Measurements from ENCODE around the gene SLC35D1.

The SLC35D1 gene

GRCh38 chr1:67043366-67043765, 10.6 kb downstream of the SLC35D1 start:
- peaks cover 81% of the 10 kb centered on the region for H3K36me3 ChIP-seq (ENCODE audit: insufficient read depth, low read length)

GRCh38 chr1:67041841-67042503, 12.0 kb downstream of the SLC35D1 start:
- Histone ChIP-seq H3F3A (ENCODE audit: insufficient read depth, low read length) (no peaks in the 10 kb centered on the region), H3K9ac (ENCODE audit: low read length) (no peak overlapping the region), H3K4me2 (ENCODE audit: low read length) (no peak overlapping the region), H3K4me1 (ENCODE audit: insufficient read depth, low read length, severe bottlenecking) (peaks cover 13% of the 10 kb centered on the region), H4K20me1 (ENCODE audit: insufficient read depth, low read length) (no peaks in the 10 kb centered on the region), H3K27me3 (ENCODE audit: insufficient read depth, low read length) (no peaks in the 10 kb centered on the region), H3K9me2 (ENCODE audit: low read depth, low read length) (no peaks in the 10 kb centered on the region), H3K4me3 (ENCODE audit: low read depth, low read length, poor library complexity, severe bottlenecking) (no peak overlapping the region), H3K27ac (ENCODE audit: low read depth, low read length, poor library complexity, severe bottlenecking) (no peak overlapping the region), H3K79me2 (ENCODE audit: insufficient read depth, low read length) (no peaks in the 10 kb centered on the region), H2AFZ (ENCODE audit: low read length) (no peak overlapping the region), H3K36me3 (ENCODE audit: insufficient read depth, low read length) (peaks cover 88% of the 10 kb centered on the region), H3K9me3 (ENCODE audit: low read length) (no peaks in the 10 kb centered on the region)
- TF ChIP-seq CTCF (IDR thresholded peaks at IDR 0.05; ENCODE audit: low read length): no peak
- TF ChIP-seq EZH2 (IDR thresholded peaks at IDR 0.05; ENCODE audit: borderline replicate concordance, low read length): no peak

More at GRCh38 chr1:67043366-67043765, 10.6 kb downstream of the SLC35D1 start:
- H3K4me3 ChIP-seq (ENCODE audit: low read depth, low read length, poor library complexity, severe bottlenecking): no peak overlapping the region
- H3K79me2 ChIP-seq (ENCODE audit: insufficient read depth, low read length): no peaks in the 10 kb centered on the region
- no peak overlapping the region for H2AFZ ChIP-seq (ENCODE audit: low read length)
- TF ChIP-seq EZH2 (IDR thresholded peaks at IDR 0.05; ENCODE audit: borderline replicate concordance, low read length) (no peak), CTCF (IDR thresholded peaks at IDR 0.05; ENCODE audit: low read length) (no peak)
- H3K9me2 ChIP-seq (ENCODE audit: low read depth, low read length): no peaks in the 10 kb centered on the region
- H3K4me2 ChIP-seq (ENCODE audit: low read length): no peak overlapping the region
- H4K20me1 ChIP-seq (ENCODE audit: insufficient read depth, low read length): no peaks in the 10 kb centered on the region
- H3F3A ChIP-seq (ENCODE audit: insufficient read depth, low read length): no peaks in the 10 kb centered on the region
- peaks cover 13% of the 10 kb centered on the region for H3K4me1 ChIP-seq (ENCODE audit: insufficient read depth, low read length, severe bottlenecking)
- no peaks in the 10 kb centered on the region for H3K9me3 ChIP-seq (ENCODE audit: low read length)
- H3K9ac ChIP-seq (ENCODE audit: low read length): no peak overlapping the region
- H3K27ac ChIP-seq (ENCODE audit: low read depth, low read length, poor library complexity, severe bottlenecking): no peak overlapping the region
- H3K27me3 ChIP-seq (ENCODE audit: insufficient read depth, low read length): no peaks in the 10 kb centered on the region

- no peaks in the 10 kb centered on the region for H3K79me2 ChIP-seq (ENCODE audit: insufficient read depth, low read length)
- H3K36me3 ChIP-seq (ENCODE audit: insufficient read depth, low read length): peaks cover 85% of the 10 kb centered on the region
- no peaks in the 10 kb centered on the region for H3K9me3 ChIP-seq (ENCODE audit: low read length)
- no peak overlapping the region for H3K9ac ChIP-seq (ENCODE audit: low read length)
- no peaks in the 10 kb centered on the region for H3K27me3 ChIP-seq (ENCODE audit: insufficient read depth, low read length)
- H3K9me2 ChIP-seq (ENCODE audit: low read depth, low read length): no peaks in the 10 kb centered on the region
- no peak overlapping the region for H2AFZ ChIP-seq (ENCODE audit: low read length)
- H3K27ac ChIP-seq (ENCODE audit: low read depth, low read length, poor library complexity, severe bottlenecking): no peak overlapping the region
- H3K4me1 ChIP-seq (ENCODE audit: insufficient read depth, low read length, severe bottlenecking): peaks cover 10% of the 10 kb centered on the region
- H3K4me3 ChIP-seq (ENCODE audit: low read depth, low read length, poor library complexity, severe bottlenecking): no peak overlapping the region
- TF ChIP-seq EZH2 (IDR thresholded peaks at IDR 0.05; ENCODE audit: borderline replicate concordance, low read length) (no peak), CTCF (IDR thresholded peaks at IDR 0.05; ENCODE audit: low read length) (no peak)
- no peak overlapping the region for H3K4me2 ChIP-seq (ENCODE audit: low read length)
- no peaks in the 10 kb centered on the region for H4K20me1 ChIP-seq (ENCODE audit: insufficient read depth, low read length)
- H3F3A ChIP-seq (ENCODE audit: insufficient read depth, low read length): no peaks in the 10 kb centered on the region
These were observed 13.5 kb downstream of the SLC35D1 start for GRCh38 chr1:67040405-67040804.
